C4-2B (cell line): ENCODE measurements around the gene CPE.

Experiments
- CTCF ChIP-seq: fragments of 450-650 bp; conservative IDR thresholded peaks from 2 replicates; pipeline ENCODE4 v1.5.1; 2017; ENCODE audit warnings: mild to moderate bottlenecking
- ZFX ChIP-seq: fragments of 450-650 bp; IDR thresholded peaks from 2 replicates; pipeline ENCODE4 v1.6.1; 2017

GRCh38 chr4:165393704-165394103 lies 14.9 kb downstream of the CPE start:
- no peak for TF ChIP-seq CTCF
- TF ChIP-seq ZFX = no peak
